HUDEP-2 (cell line): ENCODE measurements around the gene PLXDC1.
"Not testable (repeated sequence)": the region's sequence is repeated elsewhere in the genome, so short reads cannot be mapped to it uniquely, and the experiment has no call there.

Source experiments
- DNase-seq, 76 experiments: peaks; one replicate each; lab custom pipeline; 2025; ENCODE audit not compliant: unreplicated experiment in 76 of 76; lab: John Stamatoyannopoulos, UW

PLXDC1 gene

DNA sequence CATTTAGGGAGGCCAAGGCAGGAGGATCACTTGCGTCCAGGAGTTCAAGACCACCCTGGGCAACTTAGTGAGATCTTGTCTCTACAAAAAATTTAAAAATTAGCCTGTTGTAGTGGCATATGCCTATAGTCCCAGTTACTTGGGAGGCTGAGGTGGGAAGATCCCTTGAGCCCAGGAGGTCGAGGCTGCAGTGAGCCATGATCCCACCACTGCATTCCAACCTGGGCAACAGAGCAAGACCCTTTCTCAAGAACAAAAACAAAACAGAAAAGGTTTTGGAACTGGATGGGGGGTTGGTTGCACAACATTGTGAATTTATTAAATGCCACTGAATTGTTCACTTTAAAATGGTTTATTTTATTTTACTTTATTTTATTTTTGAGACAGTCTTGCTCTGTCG, 21.2 kb downstream of the PLXDC1 start:
- DNase-seq, result no peak

DNA sequence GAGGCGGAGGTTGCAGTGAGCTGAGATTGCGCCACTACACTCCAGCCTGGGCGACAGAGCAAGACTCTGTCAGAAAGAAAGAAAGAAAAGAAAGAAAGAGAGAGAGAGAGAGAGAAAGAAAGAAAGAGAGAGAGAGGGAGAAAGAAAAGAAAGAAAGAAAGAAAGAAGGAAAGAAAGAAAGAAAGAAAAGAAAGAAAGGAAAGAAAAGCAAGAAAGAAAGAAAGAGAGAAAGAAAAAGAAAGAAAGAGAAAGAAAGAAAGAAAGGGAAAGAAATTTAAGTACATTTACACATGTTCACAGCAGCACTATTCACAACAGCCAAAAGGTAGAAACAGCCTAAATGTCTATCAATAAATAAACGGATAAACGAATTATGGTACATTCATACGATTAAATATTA, 21.9 kb downstream of the PLXDC1 start:
- DNase-seq, result not testable (repeated sequence)

DNA sequence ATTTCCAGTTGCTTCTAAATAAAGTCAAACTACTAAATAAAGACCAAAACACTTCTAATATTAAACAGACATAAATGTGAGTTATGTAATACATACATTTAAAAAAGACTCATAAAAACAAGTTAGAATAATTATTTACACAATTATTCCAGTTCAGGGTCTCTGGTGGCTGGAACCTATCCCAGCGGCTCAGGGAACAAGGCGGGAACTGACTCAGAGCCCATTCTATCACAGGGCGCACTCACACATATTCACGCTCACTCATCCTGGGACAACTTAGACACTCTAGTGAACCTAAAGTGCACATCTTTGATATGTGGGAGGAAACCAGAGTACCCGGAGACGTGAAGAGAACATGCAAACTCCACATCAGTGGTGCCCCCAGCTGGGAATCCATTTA, 25.0 kb downstream of the PLXDC1 start:
- DNase-seq, result no peak

DNA sequence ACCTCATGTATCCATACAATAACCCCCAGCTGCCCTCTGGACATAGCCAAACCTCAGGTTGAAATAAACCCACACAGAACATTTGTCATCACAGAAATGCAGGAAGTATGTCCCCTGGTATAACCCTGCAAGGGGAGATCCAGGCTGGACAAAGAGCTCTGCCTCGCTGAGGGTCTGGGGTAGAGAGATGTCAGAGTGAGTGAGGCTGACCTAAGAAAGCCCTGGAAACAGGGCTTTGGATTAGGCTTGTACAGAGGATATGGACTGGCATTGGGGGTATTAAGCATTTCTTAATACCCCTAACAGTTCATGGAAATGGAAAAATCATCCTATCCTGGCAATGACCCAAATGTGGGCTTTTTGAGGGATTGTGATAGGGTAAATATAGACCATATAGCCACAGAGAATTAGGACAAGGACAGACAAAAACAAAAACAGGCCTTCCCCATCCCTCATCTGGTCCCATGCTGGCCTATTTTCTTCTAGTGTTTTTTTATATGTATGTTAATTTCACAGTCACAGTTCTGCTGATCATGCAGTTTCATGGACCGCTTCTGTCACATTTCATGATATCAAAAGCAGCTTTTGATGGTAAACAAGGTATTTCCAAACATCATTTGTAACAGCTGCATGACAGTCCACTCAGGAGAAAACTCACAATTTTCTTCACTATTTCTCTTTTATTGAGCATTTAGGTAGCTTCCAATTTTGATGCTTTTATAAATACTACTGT, 26.1 kb downstream of the PLXDC1 start:
- no peak for DNase-seq

DNA sequence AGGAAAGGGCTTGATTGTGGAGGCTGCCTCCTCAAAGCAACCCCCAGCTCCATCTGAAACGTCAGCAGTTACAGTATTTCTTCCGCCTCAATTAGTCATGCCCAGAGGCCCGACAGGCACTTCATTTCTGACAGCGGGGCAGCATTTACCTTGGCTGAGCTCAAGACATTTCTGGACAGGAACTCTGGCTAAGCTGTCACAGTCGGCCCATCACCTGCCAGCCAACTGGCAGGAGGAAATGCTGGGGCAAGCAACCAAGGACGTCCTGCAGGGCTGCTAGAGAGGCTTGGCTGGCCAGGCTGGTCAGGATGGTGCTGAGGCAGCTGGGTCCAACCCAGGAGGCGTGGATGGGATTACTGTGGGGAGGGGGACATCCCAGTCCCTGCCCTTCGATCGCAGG, 27.8 kb downstream of the PLXDC1 start:
- no peak for DNase-seq

DNA sequence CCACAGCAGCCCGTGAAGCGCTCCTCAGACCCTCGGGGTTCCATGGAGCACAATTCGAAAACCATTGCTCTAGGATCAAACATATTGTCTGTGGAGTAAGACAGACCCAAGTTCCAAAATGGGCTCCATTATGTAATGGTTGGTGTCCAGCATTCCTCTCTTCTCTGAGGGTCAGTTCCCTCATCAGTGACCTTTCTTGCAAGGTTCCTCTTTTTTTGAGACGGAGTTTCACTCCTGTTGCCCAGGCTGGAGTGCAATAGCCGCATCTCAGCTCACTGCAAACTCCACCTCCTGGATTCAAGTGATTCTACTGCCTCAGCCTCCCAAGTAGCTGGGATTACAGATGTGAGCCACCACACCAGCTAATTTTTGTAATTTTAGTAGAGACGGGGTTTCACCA, 28.4 kb downstream of the PLXDC1 start:
- no peak for DNase-seq

DNA sequence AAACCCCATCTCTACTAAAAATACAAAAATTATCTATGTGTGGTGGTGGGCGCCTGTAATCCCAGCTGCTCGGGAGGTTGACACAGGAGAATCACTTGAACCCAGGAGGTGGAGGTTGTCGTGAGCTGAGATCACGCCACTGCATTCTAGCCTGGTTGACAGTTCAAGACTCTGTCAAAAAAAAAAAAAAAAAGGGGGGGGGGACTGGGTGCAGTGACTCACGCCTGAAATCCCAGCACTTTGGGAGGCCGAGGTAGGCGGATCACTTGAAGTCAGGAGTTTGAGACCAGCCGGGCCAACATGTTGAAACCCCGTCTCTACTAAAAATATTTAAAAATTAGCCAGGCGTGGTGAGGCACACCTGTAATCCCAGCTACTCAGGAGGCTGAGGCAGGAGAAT, 29.5 kb downstream of the PLXDC1 start:
- DNase-seq, result not testable (repeated sequence)

DNA sequence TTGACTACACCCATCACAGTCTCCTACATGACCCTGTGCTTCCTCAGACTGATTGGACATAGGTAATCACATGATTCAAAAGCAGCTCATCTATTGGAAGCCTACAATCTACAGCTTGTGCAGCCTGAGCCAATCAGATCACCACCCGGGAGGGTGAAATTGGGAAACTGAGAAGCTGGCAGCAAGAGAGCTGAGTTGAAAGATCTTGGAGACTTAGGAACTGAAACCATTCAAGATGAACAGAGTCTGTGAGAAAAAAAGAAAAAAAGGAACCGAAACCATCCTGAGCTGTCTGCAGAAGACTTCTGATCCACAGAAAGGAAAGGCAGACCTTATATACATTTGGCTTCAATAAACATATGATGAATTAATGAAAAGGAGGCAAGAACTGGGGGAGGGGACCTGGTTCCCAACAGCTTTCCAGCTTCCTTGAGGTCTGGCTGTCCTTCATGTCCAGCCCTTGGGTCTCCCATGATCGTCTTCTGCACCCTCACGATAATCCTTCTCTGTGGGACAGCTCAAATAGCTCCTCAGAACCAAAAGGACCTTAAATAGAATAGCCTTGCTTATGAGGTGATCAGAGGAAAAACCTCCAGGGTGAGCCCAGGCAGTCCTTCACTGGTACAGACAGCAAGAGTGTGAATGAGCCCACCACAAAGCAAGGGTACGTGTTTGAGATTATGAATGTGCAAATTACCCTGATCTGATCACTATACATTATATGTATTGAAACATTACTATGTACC, 32.6 kb downstream of the PLXDC1 start:
- DNase-seq, result no peak

DNA sequence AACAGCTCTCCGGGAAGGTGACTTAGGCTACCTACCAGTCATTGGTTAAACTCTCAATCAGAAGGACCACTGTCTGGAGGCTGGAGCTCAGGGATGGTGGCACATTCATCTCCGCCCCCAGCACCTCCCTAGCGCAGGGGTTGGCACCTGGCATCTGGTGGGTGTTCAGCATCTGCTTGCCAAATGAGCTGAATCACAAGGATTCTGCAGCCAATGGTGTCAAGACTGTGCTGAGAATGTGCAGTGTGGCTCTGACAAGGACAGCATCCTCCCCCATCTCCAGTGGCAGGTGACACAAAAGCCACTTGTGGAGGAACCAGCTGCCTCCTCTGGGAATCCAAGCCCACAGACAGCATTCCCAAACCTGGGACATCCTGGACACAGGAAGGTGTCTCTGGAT, 35.2 kb downstream of the PLXDC1 start:
- no peak for DNase-seq

DNA sequence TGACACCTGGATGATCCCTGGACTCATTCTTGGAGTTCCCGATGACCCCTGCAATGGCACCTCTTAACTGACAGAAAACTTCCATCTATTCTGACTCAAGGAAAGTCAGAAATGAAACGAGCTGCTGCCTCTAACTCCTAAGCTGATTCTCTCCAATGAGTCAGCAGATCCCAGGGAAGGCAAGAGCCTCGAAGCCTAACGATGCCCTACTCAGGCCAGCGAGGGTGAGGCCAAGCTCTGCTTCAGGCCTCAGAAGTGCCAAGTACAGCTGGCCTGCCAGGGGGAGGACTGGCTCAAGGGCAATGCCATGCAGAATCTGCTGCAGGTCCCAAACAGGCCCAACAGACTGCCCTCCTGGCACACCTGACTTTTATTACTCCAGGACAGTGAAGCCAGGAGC, 36.3 kb downstream of the PLXDC1 start:
- DNase-seq, result no peak

DNA sequence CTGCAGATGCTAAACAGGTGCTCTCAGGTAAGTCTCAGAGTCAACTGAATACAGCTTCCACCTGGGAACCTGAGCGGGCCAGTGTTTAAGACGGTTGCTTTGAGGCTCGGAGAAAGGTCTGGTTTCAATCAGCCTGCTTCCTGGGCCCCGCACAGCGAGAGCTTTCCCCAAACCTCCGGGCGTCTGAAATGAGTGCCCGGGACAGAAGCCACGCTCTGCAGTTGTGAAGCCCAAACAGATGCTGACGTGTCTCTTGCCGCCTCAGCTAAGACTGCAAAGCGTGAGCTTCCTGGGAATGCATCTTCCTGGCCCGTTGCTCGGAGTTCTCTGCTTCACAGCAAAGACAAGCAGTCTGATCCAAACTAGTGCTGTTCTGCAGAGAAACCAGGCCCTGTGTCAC, 36.7 kb downstream of the PLXDC1 start:
- no peak for DNase-seq

DNA sequence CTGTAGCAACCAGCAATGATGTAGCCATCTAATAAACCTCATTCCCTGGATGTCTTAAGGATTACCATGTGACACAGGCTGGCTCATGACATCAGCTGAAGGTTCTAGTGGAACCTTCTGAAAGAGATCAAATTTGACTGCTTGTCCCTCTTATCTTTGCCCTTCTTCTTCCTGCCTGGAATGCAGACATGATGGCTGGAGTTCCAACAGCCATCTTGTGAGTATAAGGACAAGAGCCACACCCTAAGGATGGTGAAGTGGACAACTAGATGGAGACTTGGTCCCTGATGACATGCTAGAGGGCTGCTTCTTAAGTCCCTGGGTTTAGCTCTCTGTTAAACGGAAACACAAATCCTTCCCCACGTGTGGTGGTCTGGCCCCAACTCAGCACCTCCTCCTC, 37.6 kb downstream of the PLXDC1 start:
- DNase-seq, result no peak

DNA sequence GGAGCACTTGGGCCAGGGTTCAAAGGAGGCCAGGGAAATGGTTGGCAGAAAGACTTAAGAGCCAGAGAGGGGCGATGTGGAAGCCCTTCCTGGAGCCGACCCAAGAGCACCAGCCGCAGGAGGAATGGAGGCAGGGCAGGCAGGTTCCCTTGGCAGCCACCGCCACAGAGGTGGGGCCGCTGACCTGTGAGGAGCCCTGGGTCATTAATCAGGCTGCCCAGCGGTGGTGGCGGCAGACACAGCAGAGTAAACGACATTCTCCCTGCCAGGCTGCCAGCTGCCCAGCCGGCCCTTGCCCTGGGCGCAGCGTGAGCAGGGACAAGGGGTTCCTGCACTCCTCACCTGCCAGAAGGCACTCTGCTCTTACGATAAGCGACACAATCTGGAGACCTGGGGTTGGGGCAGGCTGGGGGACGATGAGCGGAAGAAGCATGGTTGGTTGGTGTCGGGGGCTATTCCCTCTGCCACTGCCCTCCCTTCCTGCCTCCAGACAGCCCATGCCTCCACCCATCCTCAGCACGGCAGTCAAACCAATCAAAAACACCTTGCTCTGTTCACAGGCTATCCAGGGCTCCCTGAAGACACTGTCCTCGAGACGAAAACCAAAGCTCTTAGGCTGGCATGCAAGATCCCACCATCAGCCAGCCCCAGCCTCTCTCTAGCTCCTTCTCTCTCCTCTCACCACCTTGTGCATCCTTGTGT, 40.9 kb downstream of the PLXDC1 start:
- no peak for DNase-seq

DNA sequence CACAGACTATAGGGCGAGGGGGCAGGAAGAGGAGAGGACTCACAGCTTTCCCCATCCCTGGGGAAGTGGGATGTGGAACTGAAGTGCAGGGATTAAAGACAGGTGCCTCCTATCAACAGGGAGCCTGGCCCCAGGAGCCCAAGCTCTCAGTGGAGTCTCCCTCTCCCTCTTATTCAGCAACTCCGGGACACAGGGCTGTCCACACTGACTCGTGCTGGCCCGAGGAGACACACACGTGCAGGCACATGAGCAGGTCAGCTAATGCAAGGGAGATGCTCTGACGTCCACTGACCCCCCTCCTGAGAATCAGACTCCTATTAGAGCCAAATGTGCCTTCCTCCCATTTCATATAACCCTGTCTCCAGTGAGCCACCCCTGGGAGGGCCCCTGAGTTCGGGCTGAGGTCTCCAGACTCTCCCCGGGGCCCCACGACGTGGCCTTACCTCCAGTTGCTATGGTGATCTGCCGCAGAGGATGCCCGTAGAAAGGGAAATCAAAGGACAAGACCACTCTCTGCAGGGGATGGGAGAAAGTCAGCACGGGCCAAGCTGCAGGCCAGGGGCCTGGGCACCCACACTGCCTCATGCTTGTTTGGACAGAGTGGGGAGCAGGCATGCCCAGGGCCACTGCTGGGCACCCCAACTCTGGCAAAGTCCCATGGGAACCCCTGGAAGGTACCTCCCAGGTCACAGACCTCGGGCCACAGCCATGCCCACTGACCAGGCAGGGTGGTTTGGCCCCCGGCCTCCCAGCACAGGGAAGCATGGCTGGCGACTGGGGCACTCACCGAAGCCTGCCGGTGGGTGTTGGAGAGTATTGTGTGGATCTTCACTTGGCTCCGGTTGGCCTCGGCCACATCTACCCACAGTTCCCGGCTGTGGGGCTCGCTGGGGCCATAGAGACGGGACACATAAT, 42.7 kb downstream of the PLXDC1 start:
- DNase-seq, result no peak

DNA sequence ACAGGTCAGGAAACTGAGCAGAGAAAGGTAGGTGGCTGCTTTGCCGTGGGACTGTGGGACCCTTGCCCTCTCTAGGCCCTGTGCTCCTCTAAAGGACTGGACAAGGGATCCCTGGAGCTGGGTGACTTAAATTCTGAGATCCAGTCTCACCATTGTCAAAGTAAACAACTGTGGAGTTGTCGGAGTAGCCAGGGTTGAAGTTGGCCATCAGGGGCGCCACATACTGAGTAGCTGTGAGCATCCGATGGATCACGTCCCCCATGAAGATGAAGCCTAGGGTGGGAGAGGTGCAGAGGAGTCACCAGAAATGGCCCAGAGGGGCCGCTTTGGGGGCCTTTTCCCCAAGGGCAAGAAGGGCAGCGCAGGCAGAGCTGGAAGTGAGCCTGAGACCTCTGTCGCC, 43.5 kb downstream of the PLXDC1 start:
- no peak for DNase-seq

DNA sequence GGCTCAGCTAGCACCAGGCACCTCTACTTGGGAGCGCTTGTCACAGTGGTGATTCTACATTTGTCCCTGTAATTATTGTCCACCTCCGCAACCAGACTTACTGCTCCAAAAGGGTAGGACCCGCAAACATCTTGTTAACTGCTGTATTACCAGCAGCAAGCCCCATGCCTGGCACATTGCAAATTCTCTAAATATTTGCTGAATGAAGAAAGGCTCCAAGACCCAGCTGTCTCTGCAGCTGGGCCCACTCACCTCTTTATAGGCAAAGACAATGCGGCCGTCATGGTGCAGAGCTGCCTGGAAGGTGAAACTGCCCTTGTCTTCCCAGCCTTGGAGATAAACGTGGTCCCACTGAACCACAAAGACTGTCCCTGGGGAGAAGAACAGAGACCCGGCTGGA, 44.3 kb downstream of the PLXDC1 start:
- no peak for DNase-seq

DNA sequence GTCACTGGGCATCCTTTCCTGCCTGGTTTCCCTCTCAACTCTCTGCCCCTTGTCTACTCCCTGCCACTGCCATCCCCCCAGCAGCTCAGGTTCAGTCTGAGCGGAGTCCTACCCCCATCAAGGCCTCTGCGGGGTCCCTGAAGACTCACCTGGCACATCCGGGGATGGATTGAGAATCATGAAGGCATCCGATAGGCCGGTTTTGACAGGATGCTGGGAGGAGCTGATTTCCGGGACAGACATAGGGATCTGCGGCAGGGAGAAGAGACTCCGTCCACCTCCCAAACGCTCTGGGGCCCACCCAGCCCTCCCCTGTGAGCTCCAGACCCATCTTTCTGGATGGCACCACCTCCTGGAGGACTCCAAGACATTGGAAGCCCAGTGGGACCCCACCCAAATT, 45.7 kb downstream of the PLXDC1 start:
- DNase-seq, result no peak

DNA sequence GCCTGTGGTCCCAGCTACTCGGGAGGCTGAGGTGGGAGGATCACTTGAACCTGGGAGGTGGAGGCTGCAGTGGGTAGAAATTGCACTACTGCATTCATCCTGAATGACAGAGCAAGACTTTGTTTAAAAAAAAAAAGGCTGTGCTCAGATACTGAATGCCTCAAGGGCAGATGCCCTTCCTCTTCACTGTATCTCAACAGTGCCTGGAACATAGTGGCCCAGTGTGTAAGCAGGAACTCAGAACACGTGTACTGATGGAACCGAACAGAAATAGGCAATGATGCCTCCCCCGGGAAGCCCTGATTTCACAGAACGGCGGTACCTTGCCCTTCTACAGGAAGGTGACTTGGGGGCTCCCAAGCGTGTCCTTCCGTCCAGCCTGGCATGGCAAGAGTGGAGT, 46.8 kb downstream of the PLXDC1 start:
- no peak for DNase-seq

DNA sequence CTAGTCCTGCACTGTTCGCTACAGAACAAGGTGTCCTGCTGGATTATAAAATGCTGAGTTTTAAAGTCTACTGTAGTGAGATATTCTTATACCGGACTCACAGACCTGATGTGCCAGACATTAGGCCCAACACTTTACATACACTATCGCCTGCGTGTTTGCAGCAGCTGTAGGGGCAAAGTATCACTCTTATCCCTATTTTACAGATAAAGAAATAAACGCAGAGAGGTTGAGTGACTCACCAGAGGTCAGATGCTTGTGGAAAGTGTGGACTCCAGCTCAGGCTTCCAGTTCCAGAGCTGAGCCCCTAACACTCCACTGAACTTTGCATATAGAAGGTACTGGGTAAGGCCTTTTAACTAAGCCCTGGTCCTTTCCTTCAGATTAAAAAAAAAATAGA, 47.4 kb downstream of the PLXDC1 start:
- no peak for DNase-seq

DNA sequence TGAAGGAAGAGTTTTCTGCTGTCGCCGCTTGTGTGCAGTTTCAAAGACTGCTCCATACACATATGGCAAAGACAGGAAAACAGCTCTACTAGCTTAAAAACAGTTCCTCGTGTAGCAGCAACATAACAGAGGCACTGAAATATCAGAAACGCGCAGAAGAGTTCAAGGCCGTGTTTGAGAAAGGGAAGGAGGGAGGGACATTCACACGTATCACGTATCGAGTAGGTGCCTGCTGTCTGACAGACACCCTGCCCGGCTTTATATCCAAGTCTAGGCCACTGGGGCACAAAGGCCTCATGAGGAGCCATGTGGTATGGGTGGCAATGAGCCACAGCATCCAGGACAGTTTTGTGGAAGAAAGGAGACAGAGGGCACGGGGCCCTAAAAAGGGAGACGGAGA, 50.3 kb downstream of the PLXDC1 start:
- DNase-seq, result no peak

DNA sequence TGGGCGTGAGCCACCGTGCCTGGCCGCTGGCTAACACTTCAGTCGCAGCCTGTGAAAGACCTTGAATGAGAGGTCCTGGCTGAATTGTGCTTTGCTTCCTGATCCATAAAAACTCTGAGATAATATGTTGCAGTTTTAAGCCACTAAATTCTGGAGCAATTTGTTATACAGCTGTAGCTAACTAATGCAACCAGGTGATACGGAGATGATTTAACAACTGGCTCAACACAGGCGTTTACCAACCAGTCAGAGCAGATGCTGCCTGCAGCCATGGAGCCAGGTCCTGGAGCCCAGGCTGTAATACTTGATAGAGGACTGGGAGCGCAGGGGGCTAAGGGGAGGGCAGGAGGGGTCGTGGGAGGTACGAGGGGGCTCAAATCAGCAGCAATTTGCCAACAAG, 50.9 kb downstream of the PLXDC1 start:
- DNase-seq, result no peak
